Neural crest cell (in vitro differentiated cells): Measurements from ENCODE around the gene AUTS2. TPM values are rescaled to one million over a fixed set of nuclear protein-coding genes. Genes with fewer than 3 reads are reported as not detected.
A peak's percentile ranks its signal among the peaks of the same experiment; 100 is the strongest.

Experiments used
- DNase-seq: peaks from one replicate; pipeline ENCODE4 v3.0.0; 2021; ENCODE audit warnings: low read depth, mixed read lengths, low spot score
- H3K27ac Mint-ChIP-seq: one replicate; pipeline ENCODE4 v1.8.0; 2021; ENCODE audit warnings: mild to moderate bottlenecking, mixed read lengths; ENCODE audit not compliant: unreplicated experiment
- H3K27me3 Mint-ChIP-seq: 2 replicates; pipeline ENCODE4 v1.8.0; 2021; ENCODE audit warnings: low read depth, mild to moderate bottlenecking, mixed read lengths
- H3K36me3 Mint-ChIP-seq: 2 replicates; pipeline ENCODE4 v1.8.0; 2021; ENCODE audit warnings: low read depth, mild to moderate bottlenecking, mixed read lengths
- H3K4me1 Mint-ChIP-seq: 2 replicates; pipeline ENCODE4 v1.8.0; 2021; ENCODE audit warnings: mixed read lengths
- H3K4me3 Mint-ChIP-seq: one replicate; pipeline ENCODE4 v1.8.0; 2021; ENCODE audit warnings: mild to moderate bottlenecking, mixed read lengths
- H3K9me3 Mint-ChIP-seq: 2 replicates; pipeline ENCODE4 v1.8.0; 2021; ENCODE audit warnings: mixed read lengths
- CTCF ChIP-seq: fragments of 200-600 bp; sonication (generic); conservative IDR thresholded peaks from 2 replicates; pipeline ENCODE4 v1.5.0; 2021; ENCODE audit warnings: antibody characterized with exemption, mild to moderate bottlenecking
- total RNA-seq: library from RNA; stranded (reverse); gene quantifications from 2 replicates; pipeline ENCODE4 v1.2.1, GENCODE V29; 2021

AUTS2 gene
- total RNA-seq, 1 donor from 2014 or later = 152 TPM

- no peak for TF ChIP-seq CTCF
- Mint-ChIP-seq H3K27me3 (no peaks in the 10 kb centered on the region), H3K27ac (no peak overlapping the region), H3K9me3 (no peaks in the 10 kb centered on the region), H3K4me1 (peaks cover 61% of the 10 kb centered on the region), H3K4me3 (no peak overlapping the region), H3K36me3 (no peaks in the 10 kb centered on the region)
- DNase-seq = no peak
Measured at GRCh38 chr7:69640216-69640615, 41.9 kb downstream of the AUTS2 start.

- TF ChIP-seq CTCF = no peak
- H3K9me3 Mint-ChIP-seq = no peaks in the 10 kb centered on the region
- DNase-seq = no peak
- H3K27ac Mint-ChIP-seq = no peak overlapping the region
- no peaks in the 10 kb centered on the region for H3K36me3 Mint-ChIP-seq
- H3K4me1 Mint-ChIP-seq = peaks cover 65% of the 10 kb centered on the region
- H3K27me3 Mint-ChIP-seq = no peaks in the 10 kb centered on the region
- no peak overlapping the region for H3K4me3 Mint-ChIP-seq
Measured at GRCh38 chr7:69640925-69641594, 42.8 kb downstream of the AUTS2 start.

- no peak for TF ChIP-seq CTCF
- Mint-ChIP-seq H3K4me1 (peaks cover 74% of the 10 kb centered on the region), H3K4me3 (no peak overlapping the region), H3K27me3 (no peaks in the 10 kb centered on the region), H3K27ac (no peak overlapping the region), H3K9me3 (no peaks in the 10 kb centered on the region), H3K36me3 (no peaks in the 10 kb centered on the region)
- no peak for DNase-seq
Measured at GRCh38 chr7:69643265-69643664, 45.0 kb downstream of the AUTS2 start.

DNA sequence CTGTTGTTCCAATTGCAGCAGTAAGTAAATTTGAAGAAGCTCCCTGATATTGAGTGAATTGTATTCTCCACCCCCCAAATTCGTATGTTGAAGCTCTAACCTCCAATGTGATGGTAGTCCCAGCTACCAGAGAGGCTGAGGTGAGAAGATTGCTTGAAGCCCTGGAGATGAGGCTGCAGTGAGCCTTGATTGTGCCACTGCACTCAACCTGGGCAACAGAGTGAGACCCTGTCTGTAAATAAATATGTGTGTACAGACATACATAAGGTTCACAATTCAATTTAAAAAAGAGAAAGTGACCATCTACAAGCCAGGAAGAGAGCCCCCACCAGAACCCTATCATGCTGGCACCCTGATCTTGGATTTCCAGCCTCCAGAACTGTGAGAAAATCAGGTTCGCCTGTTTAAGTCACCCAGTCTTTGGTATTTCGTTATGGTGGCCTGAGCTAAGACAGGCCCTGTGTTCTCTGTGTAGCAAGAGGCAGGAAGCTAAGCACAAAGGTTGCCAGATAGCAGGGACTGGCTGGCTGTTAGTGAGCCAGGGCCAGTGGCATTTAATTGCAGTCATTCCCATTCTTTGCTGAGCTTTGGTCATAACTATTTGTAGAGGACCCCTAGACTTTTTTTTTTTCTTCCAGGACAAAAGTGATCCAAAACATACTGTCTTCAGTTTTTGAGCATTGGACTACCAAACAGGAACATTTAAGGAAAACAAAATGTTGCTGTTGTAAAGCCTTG lies 45.6 kb downstream of the AUTS2 start:
- Mint-ChIP-seq H3K4me3 (no peak overlapping the region), H3K4me1 (peaks cover 71% of the 10 kb centered on the region), H3K36me3 (no peaks in the 10 kb centered on the region), H3K27me3 (no peaks in the 10 kb centered on the region), H3K27ac (peak overlapping the region; percentile 91), H3K9me3 (no peaks in the 10 kb centered on the region)
- peak; percentile 2 for DNase-seq
- TF ChIP-seq CTCF = no peak

GRCh38 chr7:69645683-69646082 lies 47.4 kb downstream of the AUTS2 start:
- Mint-ChIP-seq H3K27me3 (no peaks in the 10 kb centered on the region), H3K36me3 (no peaks in the 10 kb centered on the region), H3K4me3 (no peak overlapping the region), H3K9me3 (no peaks in the 10 kb centered on the region), H3K27ac (peak overlapping the region; percentile 92), H3K4me1 (peaks cover 55% of the 10 kb centered on the region)
- no peak for DNase-seq
- no peak for TF ChIP-seq CTCF
